ENCODE data around the gene UMOD. TPM values are rescaled to one million over a fixed set of nuclear protein-coding genes. Genes with fewer than 3 reads are reported as not detected.
A peak's percentile ranks its signal among the peaks of the same experiment; 100 is the strongest.

The UMOD gene
- total and polyA plus RNA-seq, 9 of the 15 experiments (the other 6 are each of a cell fraction or from before 2014, with no cell fraction given), result not detected

GRCh38 chr16:20349615-20350014 lies 2.9 kb downstream of the UMOD start:
- H3K36me3 ChIP-seq (ENCODE audit: control insufficient read depth, insufficient read depth, low read length), result no peaks in the 10 kb centered on the region
- DNase-seq (ENCODE audit: extremely low read depth in 1 of 4, low spot score in 3 of 4) (peak; percentile 5 to 28 (median 16)), ATAC-seq (peak; percentile 41; the same call in 1 of the 3 replicates), FAIRE-seq (no peak)
- no TSS peak for BruUV-seq (replicated peaks)
- H3K27ac ChIP-seq (ENCODE audit: extremely low read depth, low read depth, low read length), result no peak overlapping the region
- no peak overlapping the region for H3K4me3 ChIP-seq
- CTCF ChIA-PET (ENCODE audit: low intra/inter-chr PET ratio), result no interaction called here
- 7% methylated on average over 6 of the region's 6 CpGs for WGBS (ENCODE audit: insufficient coverage, low coverage, missing lambda C conversion rate)
- H3K27me3 ChIP-seq (ENCODE audit: control insufficient read depth in 2 of 2, insufficient read depth in 2 of 2, low read length in 2 of 2), result peaks cover 2 to 19% of the 10 kb centered on the region in 2 experiments; a peak in 3 of 5 replicates
- POLR2A ChIA-PET, result no interaction called here
- H3K4me2 ChIP-seq (ENCODE audit: insufficient read depth, low read length), result no peak overlapping the region
- H2AFZ ChIP-seq (ENCODE audit: low read depth, low read length), result no peak overlapping the region
- 0 out of 2 replicates have a peak, but pooled peaks cover 6% of the 10 kb centered on the region for H4K20me1 ChIP-seq (replicated peaks; ENCODE audit: control insufficient read depth, insufficient read depth, low read length)
- intact Hi-C loops (cut with micrococcal nuclease) (no loop called here), in situ Hi-C loops (cut with MboI) (no loop called here)
- H3K9me1 ChIP-seq (ENCODE audit: control insufficient read depth, insufficient read depth, low read length), result no peaks in the 10 kb centered on the region
- H3K79me2 ChIP-seq (ENCODE audit: control insufficient read depth, insufficient read depth, low read length), result no peaks in the 10 kb centered on the region
- TF ChIP-seq GTF2A2 (tag; IDR thresholded peaks at IDR 0.05), result no peak
- TF ChIP-seq ZZZ3 (IDR thresholded peaks at IDR 0.05), result no peak
- TF ChIP-seq TSC22D4 (tag; IDR thresholded peaks at IDR 0.05), result no peak
- peak; percentile 40 to 47 (median 45); a peak in 5 of 6 replicates for TF ChIP-seq CTCF (IDR thresholded peaks at IDR 0.05 in 2 of 3, conservative IDR thresholded peaks at IDR 0.05 in 1 of 3; ENCODE audit: insufficient read depth in 2 of 3, low read depth in 1 of 3, low read length in 3 of 3)
- TF ChIP-seq ZBTB9 (CRISPR knock-in tag; IDR thresholded peaks at IDR 0.05), result no peak
- no peak for TF ChIP-seq ZNF57 (CRISPR knock-in tag; IDR thresholded peaks at IDR 0.05)
- no peak for TF ChIP-seq ELK3 (CRISPR knock-in tag; IDR thresholded peaks at IDR 0.05)
- TF ChIP-seq ZNF511 (CRISPR knock-in tag; IDR thresholded peaks at IDR 0.05), result no peak
- no peak for TF ChIP-seq ZNF436 (CRISPR knock-in tag; IDR thresholded peaks at IDR 0.05)
- H3K9ac ChIP-seq (ENCODE audit: insufficient read depth in 1 of 2, low read depth in 2 of 2, low read length in 2 of 2), result no peak overlapping the region
- H3K4me1 ChIP-seq (replicated peaks in 1 of 2; ENCODE audit: control insufficient read depth in 2 of 2, insufficient read depth in 2 of 2, low read length in 2 of 2), result peaks cover 0 to 8% of the 10 kb centered on the region in 2 experiments; a peak in 1 of 5 replicates
- H3K9me3 ChIP-seq (replicated peaks; ENCODE audit: control insufficient read depth, insufficient read depth, low read depth, low read length), result no peaks in the 10 kb centered on the region
